Measurements from ENCODE around the gene PAX3. TPM values are rescaled to one million over a fixed set of nuclear protein-coding genes. Genes with fewer than 3 reads are reported as not detected.

Gene PAX3
- total RNA-seq, 4 donors from 2014 or later, result not detected

DNA sequence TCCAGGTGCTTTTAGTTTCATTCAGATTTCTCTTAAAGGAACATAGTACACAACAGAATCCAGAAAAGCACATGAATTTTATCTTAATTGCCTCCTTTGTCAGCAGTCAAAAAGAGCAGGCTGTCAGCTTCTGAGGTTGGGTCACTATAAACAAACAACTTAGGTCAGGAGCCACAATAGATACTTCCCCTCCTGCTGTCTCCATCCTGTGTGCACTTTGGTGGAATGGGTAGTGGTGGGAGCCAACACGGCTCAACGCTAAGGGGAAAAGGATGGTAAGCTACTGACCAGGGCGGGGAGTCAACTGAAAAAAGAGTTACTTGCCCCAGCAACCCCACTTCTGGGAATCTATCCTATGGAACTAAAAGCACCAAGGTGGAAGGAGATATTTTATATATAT is 121.9 kb downstream of the PAX3 start:
- DNase-seq, result no peak
- H3K27me3 ChIP-seq, result peaks cover 4% of the 10 kb centered on the region
- in situ Hi-C loops (cut with MboI; ENCODE audit: low pct_ligation_motif_present in 1 of 4, low pct_unique_long_range_greater_than_20kb in 1 of 4, low sequenced_read_pairs in 3 of 4), result no loop called here
- H3K4me1 ChIP-seq, result no peaks in the 10 kb centered on the region
- H3K4me3 ChIP-seq, result no peak overlapping the region
- H3K27ac ChIP-seq, result no peak overlapping the region
- TF ChIP-seq EP300 (IDR thresholded peaks at IDR 0.05; ENCODE audit: low read depth) (no peak), POLR2AphosphoS5 (IDR thresholded peaks at IDR 0.05) (no peak)
- intact Hi-C loops (cut with DNase I; ENCODE audit: low total_unique reads), result no loop called here
- no peaks in the 10 kb centered on the region for H3K9me3 ChIP-seq
- 45 to 58% methylated on average over 3 of the region's 3 CpGs for WGBS, 2 donors (ENCODE audit: low coverage in 1 of 2)
- no peaks in the 10 kb centered on the region for H3K36me3 ChIP-seq

DNA sequence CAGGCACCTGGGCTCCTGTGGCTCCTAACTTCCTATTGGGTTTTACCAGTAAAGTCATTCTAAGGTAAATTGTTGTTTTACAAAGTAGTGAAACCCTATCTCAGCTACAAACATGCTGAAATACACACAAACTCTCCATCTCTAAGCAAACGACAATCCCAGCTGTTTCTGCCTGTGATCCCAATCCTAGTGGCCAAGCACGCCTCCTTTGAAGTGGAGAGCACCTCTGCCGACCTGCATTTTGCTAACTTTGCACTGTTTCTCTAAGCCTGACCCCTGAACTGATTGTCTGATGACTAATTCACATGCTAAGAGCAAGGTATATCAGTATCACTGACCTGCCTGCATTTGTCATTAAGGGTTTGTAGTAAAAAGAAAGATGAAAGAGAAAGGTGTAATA is 124.3 kb downstream of the PAX3 start:
- Histone ChIP-seq H3K27me3 (peaks cover 4% of the 10 kb centered on the region), H3K4me3 (no peak overlapping the region), H3K9me3 (no peaks in the 10 kb centered on the region), H3K27ac (no peak overlapping the region), H3K36me3 (no peaks in the 10 kb centered on the region), H3K4me1 (no peaks in the 10 kb centered on the region)
- no peak for DNase-seq
- 26 to 50% methylated on average over 1 to 3 of the region's 3 CpGs for WGBS, 2 donors (ENCODE audit: low coverage in 1 of 2)
- in situ Hi-C loops (cut with MboI; ENCODE audit: low pct_ligation_motif_present in 1 of 4, low pct_unique_long_range_greater_than_20kb in 1 of 4, low sequenced_read_pairs in 3 of 4) (no loop called here), intact Hi-C loops (cut with DNase I; ENCODE audit: low total_unique reads) (no loop called here)
- TF ChIP-seq POLR2A (IDR thresholded peaks at IDR 0.05), result no peak
- TF ChIP-seq EP300 (IDR thresholded peaks at IDR 0.05; ENCODE audit: low read depth), result no peak
- no peak for TF ChIP-seq CTCF (IDR thresholded peaks at IDR 0.05)
- no peak for TF ChIP-seq POLR2AphosphoS5 (IDR thresholded peaks at IDR 0.05)

GRCh38 chr2:222169346-222169745 is 129.5 kb downstream of the PAX3 start:
- WGBS, 2 donors (ENCODE audit: low coverage in 1 of 2), result 50 to 52% methylated on average over 4 of the region's 4 CpGs
- no peak for DNase-seq
- H3K4me3 ChIP-seq, result no peak overlapping the region
- H3K27ac ChIP-seq, result no peak overlapping the region
- no peaks in the 10 kb centered on the region for H3K4me1 ChIP-seq
- no peaks in the 10 kb centered on the region for H3K9me3 ChIP-seq
- H3K27me3 ChIP-seq, result peaks cover under 1% of the 10 kb centered on the region
- no peak for TF ChIP-seq POLR2AphosphoS5 (IDR thresholded peaks at IDR 0.05)
- intact Hi-C loops (cut with DNase I; ENCODE audit: low total_unique reads), result no loop called here
- no peaks in the 10 kb centered on the region for H3K36me3 ChIP-seq
- in situ Hi-C loops (cut with MboI; ENCODE audit: low pct_ligation_motif_present in 1 of 4, low pct_unique_long_range_greater_than_20kb in 1 of 4, low sequenced_read_pairs in 3 of 4), result no loop called here

DNA sequence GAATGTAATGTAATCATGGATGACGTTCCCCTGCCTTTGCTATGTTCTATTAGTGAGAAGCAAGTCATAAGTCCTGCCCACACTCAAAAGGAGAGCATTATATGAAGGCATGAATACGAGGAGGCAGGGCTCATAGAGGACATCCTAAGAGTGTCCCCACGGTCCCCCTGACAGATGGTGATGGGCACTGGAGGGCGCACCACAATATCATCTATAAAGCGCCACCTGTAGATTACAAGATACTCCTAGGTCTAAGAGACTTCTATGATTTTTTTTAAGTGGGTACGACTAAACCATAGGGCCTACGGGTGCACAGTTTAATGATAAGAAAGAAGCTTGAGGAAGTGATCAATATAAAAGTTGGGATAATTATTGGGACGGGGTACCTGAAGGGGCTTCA is 131.0 kb downstream of the PAX3 start:
- 77 to 98% methylated on average over 7 to 8 of the region's 8 CpGs for WGBS, 2 donors (ENCODE audit: low coverage in 1 of 2)
- Histone ChIP-seq H3K9me3 (no peaks in the 10 kb centered on the region), H3K36me3 (no peaks in the 10 kb centered on the region), H3K4me1 (no peaks in the 10 kb centered on the region), H3K27me3 (no peaks in the 10 kb centered on the region), H3K27ac (no peak overlapping the region), H3K4me3 (no peak overlapping the region)
- no peak for TF ChIP-seq POLR2A (IDR thresholded peaks at IDR 0.05)
- no peak for TF ChIP-seq EP300 (IDR thresholded peaks at IDR 0.05; ENCODE audit: low read depth)
- no peak for TF ChIP-seq POLR2AphosphoS5 (IDR thresholded peaks at IDR 0.05)
- no peak for TF ChIP-seq CTCF (IDR thresholded peaks at IDR 0.05)
- no peak for DNase-seq
- intact Hi-C loops (cut with DNase I; ENCODE audit: low total_unique reads) (no loop called here), in situ Hi-C loops (cut with MboI; ENCODE audit: low pct_ligation_motif_present in 1 of 4, low pct_unique_long_range_greater_than_20kb in 1 of 4, low sequenced_read_pairs in 3 of 4) (no loop called here)

- H3K4me3 ChIP-seq, result no peak overlapping the region
- H3K36me3 ChIP-seq, result no peaks in the 10 kb centered on the region
- TF ChIP-seq CTCF (IDR thresholded peaks at IDR 0.05), result no peak
- TF ChIP-seq EP300 (IDR thresholded peaks at IDR 0.05; ENCODE audit: low read depth), result no peak
- TF ChIP-seq POLR2A (IDR thresholded peaks at IDR 0.05), result no peak
- TF ChIP-seq POLR2AphosphoS5 (IDR thresholded peaks at IDR 0.05), result no peak
- no peaks in the 10 kb centered on the region for H3K27me3 ChIP-seq
- in situ Hi-C loops (cut with MboI; ENCODE audit: low pct_ligation_motif_present in 1 of 4, low pct_unique_long_range_greater_than_20kb in 1 of 4, low sequenced_read_pairs in 3 of 4) (no loop called here), intact Hi-C loops (cut with DNase I; ENCODE audit: low total_unique reads) (no loop called here)
- 48 to 55% methylated on average over 5 of the region's 5 CpGs for WGBS, 2 donors (ENCODE audit: low coverage in 1 of 2)
- H3K9me3 ChIP-seq, result no peaks in the 10 kb centered on the region
- H3K27ac ChIP-seq, result no peak overlapping the region
- DNase-seq, result no peak
- no peaks in the 10 kb centered on the region for H3K4me1 ChIP-seq
Measured at GRCh38 chr2:222160944-222161343, 137.9 kb downstream of the PAX3 start.
